Nephron progenitor cell (in vitro differentiated cells): Measurements from ENCODE around the gene ARHGAP42.
A peak's percentile ranks its signal among the peaks of the same experiment; 100 is the strongest.

Experiments used
- DNase-seq: peaks from one replicate; pipeline ENCODE4 v3.0.0; 2021
- H3K27ac Mint-ChIP-seq: 2 replicates; pipeline ENCODE4 v1.8.0; 2021; ENCODE audit warnings: mild to moderate bottlenecking, moderate library complexity, mixed read lengths
- H3K27me3 Mint-ChIP-seq: 2 replicates; pipeline ENCODE4 v1.8.0; 2021; ENCODE audit warnings: mild to moderate bottlenecking, low read depth, mixed read lengths; ENCODE audit not compliant: poor library complexity
- H3K36me3 Mint-ChIP-seq: 2 replicates; pipeline ENCODE4 v1.8.0; 2021; ENCODE audit warnings: low read depth, mixed read lengths
- H3K4me1 Mint-ChIP-seq: 2 replicates; pipeline ENCODE4 v1.8.0; 2021; ENCODE audit warnings: mixed read lengths
- H3K4me3 Mint-ChIP-seq: 2 replicates; pipeline ENCODE4 v1.8.0; 2021; ENCODE audit warnings: mild to moderate bottlenecking, moderate library complexity, mixed read lengths
- H3K9me3 Mint-ChIP-seq: 2 replicates; pipeline ENCODE4 v1.8.0; 2021; ENCODE audit warnings: mild to moderate bottlenecking, moderate library complexity, mixed read lengths
- TF ChIP-seq, protein P1 (sequence below): fragments of 200-600 bp; sonication (generic); IDR thresholded peaks from 2 replicates; pipeline ENCODE4 v1.5.0; 2021; ENCODE audit warnings: antibody characterized with exemption

ARHGAP42 gene

DNA sequence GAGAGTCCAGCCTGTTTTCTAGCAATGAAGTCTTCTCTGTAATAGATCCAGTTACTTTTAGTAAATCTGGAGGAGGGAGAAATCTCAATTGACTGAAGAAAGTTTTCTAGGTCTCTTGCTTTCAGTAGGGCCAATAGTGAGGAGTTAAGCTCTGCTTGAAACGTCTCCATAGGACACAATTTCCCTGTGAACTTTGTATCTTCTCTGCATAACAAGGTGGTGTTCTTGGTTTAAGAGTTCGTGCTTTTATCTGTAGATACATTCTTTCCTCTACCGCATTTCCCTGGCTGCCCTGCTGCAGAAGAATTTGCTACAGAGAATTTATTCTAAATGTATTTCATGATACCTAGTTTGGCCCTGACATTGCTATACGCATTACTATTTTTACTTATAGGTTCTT lies 183.1 kb downstream of the ARHGAP42 start:
- Mint-ChIP-seq H3K27ac (no peak overlapping the region), H3K27me3 (peaks cover 3% of the 10 kb centered on the region), H3K4me1 (peaks cover 9% of the 10 kb centered on the region), H3K9me3 (no peaks in the 10 kb centered on the region), H3K4me3 (no peak overlapping the region), H3K36me3 (peaks cover 5% of the 10 kb centered on the region)
- no peak for DNase-seq
- TF ChIP-seq, protein P1, sequence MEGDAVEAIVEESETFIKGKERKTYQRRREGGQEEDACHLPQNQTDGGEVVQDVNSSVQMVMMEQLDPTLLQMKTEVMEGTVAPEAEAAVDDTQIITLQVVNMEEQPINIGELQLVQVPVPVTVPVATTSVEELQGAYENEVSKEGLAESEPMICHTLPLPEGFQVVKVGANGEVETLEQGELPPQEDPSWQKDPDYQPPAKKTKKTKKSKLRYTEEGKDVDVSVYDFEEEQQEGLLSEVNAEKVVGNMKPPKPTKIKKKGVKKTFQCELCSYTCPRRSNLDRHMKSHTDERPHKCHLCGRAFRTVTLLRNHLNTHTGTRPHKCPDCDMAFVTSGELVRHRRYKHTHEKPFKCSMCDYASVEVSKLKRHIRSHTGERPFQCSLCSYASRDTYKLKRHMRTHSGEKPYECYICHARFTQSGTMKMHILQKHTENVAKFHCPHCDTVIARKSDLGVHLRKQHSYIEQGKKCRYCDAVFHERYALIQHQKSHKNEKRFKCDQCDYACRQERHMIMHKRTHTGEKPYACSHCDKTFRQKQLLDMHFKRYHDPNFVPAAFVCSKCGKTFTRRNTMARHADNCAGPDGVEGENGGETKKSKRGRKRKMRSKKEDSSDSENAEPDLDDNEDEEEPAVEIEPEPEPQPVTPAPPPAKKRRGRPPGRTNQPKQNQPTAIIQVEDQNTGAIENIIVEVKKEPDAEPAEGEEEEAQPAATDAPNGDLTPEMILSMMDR = no peak

DNA sequence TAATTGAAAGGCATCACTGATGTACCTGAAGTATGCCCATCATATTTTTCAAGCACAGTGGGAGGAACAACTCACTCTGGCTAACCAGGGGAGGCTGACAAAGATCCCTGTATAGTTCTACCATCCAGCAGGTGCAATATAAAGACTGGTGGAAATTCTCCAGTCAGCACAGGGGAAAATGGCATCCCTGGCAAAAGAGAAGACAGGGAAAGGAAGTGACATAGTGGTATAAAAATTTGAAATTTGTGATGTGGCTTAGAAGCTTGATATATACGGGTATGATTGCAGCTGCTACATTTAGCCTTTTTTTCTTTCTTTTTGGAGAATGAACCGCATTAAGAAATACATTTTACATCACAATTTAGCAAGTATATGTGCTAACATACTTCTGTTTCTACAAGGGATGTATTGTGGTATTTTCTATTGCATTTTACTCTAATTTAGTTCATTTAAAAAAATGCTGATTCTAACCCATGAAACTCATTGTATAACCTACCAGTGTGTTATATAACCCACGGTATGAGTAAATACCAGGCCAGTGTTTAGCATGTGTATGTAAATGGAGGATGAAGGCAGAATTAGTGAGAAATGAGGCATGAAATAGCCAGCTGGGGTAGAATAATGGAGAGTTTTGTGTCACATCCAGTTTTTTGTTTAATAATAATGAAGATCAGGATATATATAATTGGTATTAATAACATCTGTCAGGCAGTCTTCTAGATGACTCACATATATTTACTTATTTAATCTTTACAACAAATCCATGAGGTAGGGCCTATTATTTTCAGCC lies 186.1 kb downstream of the ARHGAP42 start:
- DNase-seq = no peak
- peaks cover 3% of the 10 kb centered on the region for H3K27me3 Mint-ChIP-seq
- H3K9me3 Mint-ChIP-seq = no peaks in the 10 kb centered on the region
- peaks cover 35% of the 10 kb centered on the region for H3K4me1 Mint-ChIP-seq
- H3K4me3 Mint-ChIP-seq = no peak overlapping the region
- no peak overlapping the region for H3K27ac Mint-ChIP-seq
- H3K36me3 Mint-ChIP-seq = no peaks in the 10 kb centered on the region
- TF ChIP-seq, protein P1 = no peak

DNA sequence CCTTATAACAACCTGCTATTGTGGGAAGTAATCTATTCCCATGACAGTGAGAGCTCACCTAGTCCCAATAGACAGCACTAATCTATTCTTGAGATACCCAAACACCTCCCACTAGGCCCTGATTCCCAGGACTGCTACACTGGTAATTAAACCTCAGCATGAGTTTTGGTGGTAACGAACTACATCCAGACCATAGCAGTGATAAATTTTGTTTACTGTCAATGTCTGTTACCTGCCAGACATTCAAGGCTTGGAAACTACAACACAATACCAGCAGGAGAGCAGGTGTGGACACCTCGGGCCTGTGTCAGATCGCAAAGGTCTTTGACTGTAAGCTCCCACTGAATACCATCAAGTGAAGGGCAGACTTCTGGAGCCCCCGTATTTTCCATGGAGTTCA lies 187.1 kb downstream of the ARHGAP42 start:
- no peaks in the 10 kb centered on the region for H3K36me3 Mint-ChIP-seq
- H3K4me1 Mint-ChIP-seq = peaks cover 46% of the 10 kb centered on the region
- peak overlapping the region; percentile 6 for H3K27ac Mint-ChIP-seq
- no peaks in the 10 kb centered on the region for H3K9me3 Mint-ChIP-seq
- TF ChIP-seq, protein P1 = no peak
- peaks cover 3% of the 10 kb centered on the region for H3K27me3 Mint-ChIP-seq
- DNase-seq = no peak
- H3K4me3 Mint-ChIP-seq = no peak overlapping the region

DNA sequence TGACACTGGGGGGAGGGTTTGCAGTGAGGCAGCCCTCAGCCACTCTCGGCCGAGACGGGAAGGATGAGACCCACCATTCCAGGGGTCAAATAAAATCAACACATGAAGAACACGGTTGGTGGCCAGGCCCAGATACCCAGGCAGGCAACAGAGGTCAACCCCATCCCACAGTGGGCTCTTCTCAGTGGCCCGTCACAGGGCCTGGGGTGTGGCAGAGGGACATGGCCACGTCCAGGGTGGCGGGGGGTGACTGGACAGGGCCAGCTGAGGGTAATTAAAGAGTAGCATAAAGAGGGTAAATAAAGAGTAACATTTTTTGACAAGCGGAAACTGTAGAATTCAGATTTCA lies 188.4 kb downstream of the ARHGAP42 start:
- Mint-ChIP-seq H3K27me3 (peaks cover 3% of the 10 kb centered on the region), H3K4me1 (peaks cover 52% of the 10 kb centered on the region), H3K36me3 (peaks cover 4% of the 10 kb centered on the region), H3K4me3 (no peak overlapping the region), H3K9me3 (peaks cover 8% of the 10 kb centered on the region), H3K27ac (no peak overlapping the region)
- peak; percentile 18 for DNase-seq
- TF ChIP-seq, protein P1 = no peak

DNA sequence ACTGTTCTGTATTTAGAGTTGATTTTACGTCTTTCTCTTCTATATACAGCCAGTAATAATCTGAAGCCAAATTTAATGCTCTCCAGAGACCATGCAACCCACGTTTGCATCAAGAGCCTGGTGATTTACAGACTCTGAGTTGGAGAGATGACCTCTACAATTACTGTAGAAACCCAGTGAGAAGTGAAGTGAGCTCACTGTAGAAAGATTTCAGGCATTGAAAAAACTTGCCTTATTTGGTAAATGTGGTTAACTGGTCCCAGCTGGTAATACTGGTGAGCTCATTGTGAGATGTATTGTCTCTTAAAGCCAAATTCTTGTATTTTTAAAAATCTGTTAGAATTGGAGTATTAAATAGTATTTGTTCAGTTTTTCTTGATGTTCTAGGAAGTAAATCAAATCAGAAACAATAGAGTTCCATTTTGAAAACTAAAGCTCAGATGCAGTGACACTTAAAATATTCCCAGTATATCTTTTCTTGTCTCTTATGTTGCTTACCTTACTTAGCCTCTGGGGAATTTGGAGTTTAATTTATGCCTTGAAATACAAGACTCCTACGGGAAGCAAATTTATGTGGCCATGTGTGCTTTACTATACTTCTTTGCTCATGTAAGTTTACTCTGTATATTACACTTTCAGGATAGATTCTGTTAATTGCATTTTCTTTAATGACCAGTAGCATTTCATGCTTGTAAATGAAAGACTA lies 189.9 kb downstream of the ARHGAP42 start:
- Mint-ChIP-seq H3K4me1 (peaks cover 52% of the 10 kb centered on the region), H3K4me3 (peak overlapping the region; percentile 26), H3K27me3 (peaks cover 3% of the 10 kb centered on the region), H3K9me3 (peaks cover 23% of the 10 kb centered on the region), H3K36me3 (peaks cover 19% of the 10 kb centered on the region), H3K27ac (peak overlapping the region; percentile 98)
- DNase-seq = peak; percentile 9
- TF ChIP-seq, protein P1 = no peak

DNA sequence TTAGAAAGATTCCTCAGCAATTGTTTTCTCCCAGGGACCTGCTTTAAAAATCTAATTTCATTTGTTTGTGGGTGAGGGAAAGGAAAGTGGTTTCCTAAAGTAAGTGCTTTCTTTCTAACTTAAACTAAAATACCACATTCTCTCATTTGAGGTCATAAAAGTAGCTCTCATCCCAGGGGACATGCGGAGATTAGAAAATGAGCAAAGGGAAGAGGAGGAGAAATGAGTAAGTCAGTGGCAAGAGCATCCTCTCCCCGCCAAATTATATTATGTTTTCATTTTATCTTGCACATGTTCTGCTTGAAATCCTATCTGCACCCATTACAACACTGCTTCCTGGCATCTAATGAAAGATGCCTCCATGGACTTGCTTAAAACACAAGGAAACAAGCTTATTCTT lies 191.4 kb downstream of the ARHGAP42 start:
- peaks cover 52% of the 10 kb centered on the region for H3K4me1 Mint-ChIP-seq
- H3K27ac Mint-ChIP-seq = peak overlapping the region; percentile 94
- peaks cover 25% of the 10 kb centered on the region for H3K36me3 Mint-ChIP-seq
- DNase-seq = no peak
- H3K27me3 Mint-ChIP-seq = no peaks in the 10 kb centered on the region
- TF ChIP-seq, protein P1 = no peak
- no peak overlapping the region for H3K4me3 Mint-ChIP-seq
- H3K9me3 Mint-ChIP-seq = peaks cover 28% of the 10 kb centered on the region
